Stomach (tissue), 9 donors: Measurements from ENCODE around the gene IL17REL. TPM values are rescaled to one million over a fixed set of nuclear protein-coding genes. Genes with fewer than 3 reads are reported as not detected.

ENCODE experiments used
- DNase-seq, 2 donors: peaks; one replicate each; pipeline versions ENCODE4 v3.0.0 to v3.0.0-alpha.2; 2013 to 2019
- H3K27ac ChIP-seq, 5 donors: fragments of 200-600 bp in 4 of 5; sonication (generic) in 4 of 5; one replicate each; pipeline ENCODE4 v1.5.1; 2013 to 2019; ENCODE audit warnings: mild to moderate bottlenecking in 1 of 5, moderate library complexity in 1 of 5
- H3K27me3 ChIP-seq, 3 donors: fragments of 200-600 bp; sonication (generic); one replicate each; pipeline ENCODE4 v1.5.1; 2017 to 2019; ENCODE audit warnings: mixed run types in 1 of 3
- H3K36me3 ChIP-seq, 4 donors: fragments of 200-600 bp; sonication (generic); 1 replicate in 3 of 4; 2 replicates in 1 of 4; pipeline ENCODE4 v1.5.1; 2016 to 2019
- H3K4me1 ChIP-seq, 4 donors: fragments of 200-600 bp; sonication (generic); one replicate each; pipeline ENCODE4 v1.5.1; 2016 to 2019
- H3K4me3 ChIP-seq, 4 donors: fragments of 200-600 bp; sonication (generic) in 3 of 4; one replicate each; pipeline ENCODE4 v1.5.1; 2016 to 2019; ENCODE audit warnings: mild to moderate bottlenecking in 1 of 4
- H3K9me3 ChIP-seq, 4 donors: fragments of 200-600 bp; sonication (generic); one replicate each; pipeline ENCODE4 v1.5.1; 2016 to 2019
- EP300 ChIP-seq: sonication (generic); formaldehyde crosslinking; IDR thresholded peaks from one replicate; pipeline ENCODE4 v1.6.1; 2017; ENCODE audit warnings: antibody characterized with exemption
- POLR2A ChIP-seq, 4 donors: fragments of 450-650 bp; IDR thresholded peaks; one replicate each; pipeline ENCODE4 v1.6.1; 2016; ENCODE audit warnings: antibody characterized with exemption in 4 of 4, control low read depth in 2 of 4, mild to moderate bottlenecking in 1 of 4, moderate library complexity in 1 of 4
- POLR2AphosphoS5 ChIP-seq, 3 donors: sonication (generic); formaldehyde crosslinking; IDR thresholded peaks; one replicate each; pipeline ENCODE4 v1.6.1; 2016; ENCODE audit warnings: antibody characterized with exemption in 3 of 3
- WGBS, 5 donors: extraction: QIAGEN DNeasy Blood & Tissue Kit in 3 of 5; methylation state at CpG; one replicate each; pipeline versions ENCODE4 v1.1.5 to v1.1.7; 2013 to 2018; 5-methylcytosine and 5-hydroxymethylcytosine counted together
- intact Hi-C: fragments of 100-400 bp; cut with DNase I; formaldehyde crosslinking; loops from one replicate; pipeline ENCODE4 v1.15.1; 2023; ENCODE audit warnings: low total_unique reads
- polyA plus RNA-seq, 3 donors: library from polyadenylated mRNA; stranded (reverse); fragments of 200-250 nt; gene quantifications; one replicate each; pipeline ENCODE4 v1.2.3, GENCODE V29; 2013
- total RNA-seq, 5 donors: library from RNA; depleted of rRNA; stranded (reverse); fragments of >200 nt; gene quantifications; one replicate each; pipeline versions ENCODE4 v1.1.0 to v1.2.3, GENCODE V29; 2014 to 2016
- TF ChIP-seq, protein P1 (sequence below), 7 experiments: fragments of 450-650 bp in 4 of 7; fragments of 200-600 bp in 3 of 7; sonication (generic) in 3 of 7; IDR thresholded peaks; one replicate each; pipeline ENCODE4 v1.5.1; 2016 to 2019; ENCODE audit warnings: antibody characterized with exemption in 7 of 7, control low read depth in 2 of 7, mild to moderate bottlenecking in 1 of 7
- donor health status: healthy with polysubstance abuse.
- donor health status: Bipolar disorder and iron deficiency.
- donor health status: healthy.

Gene IL17REL
- total and polyA plus RNA-seq, 8 donors = 0.03 to 1.2 (median 0.89) TPM; not detected in 4

DNA sequence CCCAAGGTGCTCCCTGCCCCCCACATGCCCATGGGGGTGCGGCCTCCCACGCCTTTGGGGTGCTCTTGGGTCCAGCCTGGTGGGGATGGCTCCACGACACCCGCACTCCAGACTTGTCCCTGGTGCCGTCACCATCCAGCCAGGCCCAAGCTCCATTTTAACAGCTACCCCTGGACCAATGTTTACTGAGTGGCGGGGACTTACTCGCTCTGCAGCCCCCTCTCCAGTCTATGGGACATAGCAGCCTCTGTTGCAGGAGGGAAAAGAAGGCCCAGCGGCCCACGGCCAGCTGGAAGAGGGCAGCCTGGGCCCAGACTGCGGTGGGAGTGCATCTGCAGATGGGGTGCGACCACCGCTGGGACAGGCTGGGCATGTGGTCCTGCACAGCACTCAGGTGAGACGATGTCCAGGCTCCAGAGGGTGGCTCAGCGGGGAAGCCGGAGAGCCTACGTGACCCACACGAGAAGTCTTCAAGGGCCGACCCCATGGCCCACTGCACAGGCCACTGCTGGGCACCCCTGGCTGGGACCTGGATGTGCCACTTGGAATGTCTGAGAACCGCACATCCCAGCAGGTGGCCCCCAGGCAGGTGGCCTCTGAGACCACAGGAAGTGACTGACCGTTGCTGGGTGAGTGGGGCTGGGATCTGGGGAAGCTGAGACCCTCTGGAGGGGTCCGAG, 18.1 kb downstream of the IL17REL start:
- no peak overlapping the region for H3K27ac ChIP-seq
- H3K36me3 ChIP-seq = no peaks in the 10 kb centered on the region
- peaks cover 4 to 26% (median 23%) of the 10 kb centered on the region in 4 donors for H3K9me3 ChIP-seq
- TF ChIP-seq EP300 (no peak), POLR2A (IDR thresholded peaks at IDR 0.05) (no peak), POLR2AphosphoS5 (IDR thresholded peaks at IDR 0.05) (no peak)
- TF ChIP-seq, protein P1, sequence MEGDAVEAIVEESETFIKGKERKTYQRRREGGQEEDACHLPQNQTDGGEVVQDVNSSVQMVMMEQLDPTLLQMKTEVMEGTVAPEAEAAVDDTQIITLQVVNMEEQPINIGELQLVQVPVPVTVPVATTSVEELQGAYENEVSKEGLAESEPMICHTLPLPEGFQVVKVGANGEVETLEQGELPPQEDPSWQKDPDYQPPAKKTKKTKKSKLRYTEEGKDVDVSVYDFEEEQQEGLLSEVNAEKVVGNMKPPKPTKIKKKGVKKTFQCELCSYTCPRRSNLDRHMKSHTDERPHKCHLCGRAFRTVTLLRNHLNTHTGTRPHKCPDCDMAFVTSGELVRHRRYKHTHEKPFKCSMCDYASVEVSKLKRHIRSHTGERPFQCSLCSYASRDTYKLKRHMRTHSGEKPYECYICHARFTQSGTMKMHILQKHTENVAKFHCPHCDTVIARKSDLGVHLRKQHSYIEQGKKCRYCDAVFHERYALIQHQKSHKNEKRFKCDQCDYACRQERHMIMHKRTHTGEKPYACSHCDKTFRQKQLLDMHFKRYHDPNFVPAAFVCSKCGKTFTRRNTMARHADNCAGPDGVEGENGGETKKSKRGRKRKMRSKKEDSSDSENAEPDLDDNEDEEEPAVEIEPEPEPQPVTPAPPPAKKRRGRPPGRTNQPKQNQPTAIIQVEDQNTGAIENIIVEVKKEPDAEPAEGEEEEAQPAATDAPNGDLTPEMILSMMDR (IDR thresholded peaks at IDR 0.05) = no peak
- H3K4me3 ChIP-seq = no peak overlapping the region
- intact Hi-C loops = no loop called here
- H3K27me3 ChIP-seq = peaks cover 0 to 24% (median 4%) of the 10 kb centered on the region in 3 donors
- H3K4me1 ChIP-seq = peaks cover 8 to 40% (median 27%) of the 10 kb centered on the region in 4 donors
- WGBS, 5 donors = 90 to 98% (median 94%) methylated on average over 15 to 21 of the region's 21 CpGs
- DNase-seq = peak in 1 of 2 donors; percentile 24

DNA sequence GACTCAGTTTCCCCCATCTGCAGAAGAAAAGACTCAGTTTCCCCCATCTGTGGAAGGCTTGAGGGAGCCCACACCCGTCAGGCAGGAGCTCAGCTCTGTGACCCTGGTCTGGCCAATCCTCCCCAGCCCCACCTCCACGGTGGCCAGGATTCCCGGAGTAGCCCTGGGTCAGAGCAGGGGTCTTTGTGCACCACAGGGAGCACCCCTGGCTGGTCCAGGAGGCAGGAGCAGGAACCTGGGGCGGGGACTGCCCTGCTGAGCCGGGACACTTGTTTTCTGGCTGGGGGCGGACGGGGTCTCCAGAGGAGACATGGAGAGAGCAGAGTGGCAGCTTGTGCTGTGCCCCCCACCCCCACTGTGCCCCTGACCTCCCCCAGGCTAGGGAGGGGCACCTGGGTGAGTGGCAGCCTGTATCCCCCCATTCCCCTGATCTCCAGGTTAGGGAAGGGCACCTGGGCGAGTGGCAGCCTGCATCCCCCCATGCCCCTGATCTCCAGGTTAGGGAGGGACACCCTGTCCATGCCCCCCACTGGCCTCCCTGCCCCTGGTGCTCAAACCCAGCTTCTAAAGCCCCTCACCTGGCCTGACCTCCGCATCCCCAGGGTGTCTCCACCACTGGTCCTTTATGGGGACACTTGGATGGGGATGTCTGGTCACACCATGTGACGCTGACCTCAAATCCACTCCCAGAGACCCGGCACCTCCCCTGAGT, 18.8 kb downstream of the IL17REL start:
- intact Hi-C loops = no loop called here
- Histone ChIP-seq H3K27ac (no peak overlapping the region), H3K4me1 (peaks cover 8 to 34% (median 23%) of the 10 kb centered on the region in 4 donors), H3K36me3 (no peaks in the 10 kb centered on the region), H3K27me3 (peaks cover 0 to 17% (median 0%) of the 10 kb centered on the region in 3 donors), H3K9me3 (peaks cover 4 to 26% (median 23%) of the 10 kb centered on the region in 4 donors), H3K4me3 (no peak overlapping the region)
- TF ChIP-seq, protein P1 (IDR thresholded peaks at IDR 0.05) = peak in 1 of 7 experiments; percentile 5
- TF ChIP-seq EP300 (no peak), POLR2AphosphoS5 (IDR thresholded peaks at IDR 0.05) (no peak), POLR2A (IDR thresholded peaks at IDR 0.05) (no peak)
- WGBS, 5 donors = 38 to 74% (median 67%) methylated on average over 3 to 11 of the region's 11 CpGs
- peak in 1 of 2 donors; percentile 18 for DNase-seq

DNA sequence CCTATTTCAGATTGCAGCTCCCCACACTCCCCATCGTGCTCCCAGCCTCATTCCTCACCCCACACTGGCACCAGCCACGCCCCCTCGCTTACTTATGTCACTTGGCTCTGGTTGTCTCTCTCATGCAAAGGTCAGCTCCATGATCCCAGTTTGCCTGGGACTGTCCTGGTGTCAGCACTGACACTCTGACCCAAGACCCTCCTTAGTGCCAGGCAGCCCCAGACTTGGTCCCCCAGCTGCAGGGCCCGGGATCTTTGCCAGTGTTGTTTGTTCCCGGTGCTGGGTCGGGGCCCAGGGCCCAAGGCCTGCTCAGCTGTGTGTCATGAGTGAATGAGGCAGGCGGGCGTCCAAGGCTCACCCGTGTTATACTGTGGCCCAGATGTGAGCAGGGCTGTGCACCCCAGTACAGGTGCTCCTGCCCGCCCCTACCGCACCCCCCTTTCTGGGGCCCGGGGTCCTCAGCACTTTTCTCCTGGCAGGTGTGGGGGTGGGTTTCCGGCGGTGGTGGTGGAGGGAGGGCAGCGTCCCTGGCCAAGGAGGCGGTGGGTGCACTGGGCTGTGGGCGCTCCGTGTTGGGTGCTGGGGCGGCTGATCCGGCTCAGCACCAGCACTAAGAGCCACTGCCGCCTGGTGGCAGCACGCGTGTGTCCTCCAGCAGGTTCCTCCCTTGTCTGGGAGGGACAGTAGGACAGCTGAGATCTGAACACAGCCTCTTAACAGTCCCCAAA, 19.5 kb downstream of the IL17REL start:
- peaks cover 8 to 34% (median 23%) of the 10 kb centered on the region in 4 donors for H3K4me1 ChIP-seq
- H3K27me3 ChIP-seq = peaks cover 0 to 9% (median 0%) of the 10 kb centered on the region in 3 donors
- H3K36me3 ChIP-seq = no peaks in the 10 kb centered on the region
- intact Hi-C loops = no loop called here
- no peak overlapping the region for H3K4me3 ChIP-seq
- no peak overlapping the region for H3K27ac ChIP-seq
- peak; percentile 80 to 81 for DNase-seq
- peaks cover 4 to 26% (median 23%) of the 10 kb centered on the region in 4 donors for H3K9me3 ChIP-seq
- WGBS, 5 donors = 21 to 25% (median 22%) methylated on average over 14 to 23 of the region's 23 CpGs
- TF ChIP-seq POLR2AphosphoS5 (IDR thresholded peaks at IDR 0.05) = peak in 1 of 3 donors; percentile 40
- TF ChIP-seq, protein P1 (IDR thresholded peaks at IDR 0.05) = peak in 5 of 7 experiments; percentile 49 to 78 (median 67)
- TF ChIP-seq POLR2A (IDR thresholded peaks at IDR 0.05) = no peak

DNA sequence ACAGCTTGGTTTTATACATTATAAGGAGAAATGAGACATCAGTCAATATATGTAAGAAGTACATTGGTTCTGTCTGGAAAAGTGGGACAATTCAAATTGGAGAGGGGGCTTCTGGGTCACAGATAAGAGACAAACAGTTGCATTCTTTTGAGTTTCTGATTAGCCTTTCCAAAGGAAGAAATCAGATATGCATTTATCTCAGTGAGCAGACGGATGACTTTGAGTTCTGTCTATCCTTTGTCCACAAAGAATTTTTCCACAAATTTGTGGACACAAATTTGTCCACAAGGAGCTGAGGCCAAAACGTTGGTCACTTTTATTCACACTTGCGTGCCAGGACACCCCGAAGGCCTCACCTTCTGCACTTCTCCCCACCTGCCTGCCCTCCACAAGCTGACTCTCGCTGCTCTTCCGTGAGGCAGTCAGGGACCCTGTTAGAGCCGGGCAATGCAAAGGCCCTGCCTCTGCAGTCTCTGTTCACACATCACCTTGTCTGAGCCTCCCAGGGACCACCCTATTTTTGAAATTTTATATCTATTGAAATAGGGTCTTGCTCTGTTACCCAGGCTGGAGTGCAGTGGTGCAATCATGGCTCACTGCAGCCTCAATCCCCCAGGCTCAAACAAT, 20.5 kb downstream of the IL17REL start:
- intact Hi-C loops = no loop called here
- H3K4me1 ChIP-seq = peaks cover 8 to 25% (median 17%) of the 10 kb centered on the region in 4 donors
- H3K9me3 ChIP-seq = peaks cover 4 to 26% (median 23%) of the 10 kb centered on the region in 4 donors
- TF ChIP-seq, protein P1 (IDR thresholded peaks at IDR 0.05) = no peak
- TF ChIP-seq POLR2A (IDR thresholded peaks at IDR 0.05) = no peak
- TF ChIP-seq EP300 = no peak
- TF ChIP-seq POLR2AphosphoS5 (IDR thresholded peaks at IDR 0.05) = no peak
- H3K27me3 ChIP-seq = no peaks in the 10 kb centered on the region
- H3K4me3 ChIP-seq = no peak overlapping the region
- no peak overlapping the region for H3K27ac ChIP-seq
- WGBS, 5 donors = 80 to 89% (median 87%) methylated on average over 7 of the region's 7 CpGs
- DNase-seq = peak in 1 of 2 donors; percentile 10
- H3K36me3 ChIP-seq = no peaks in the 10 kb centered on the region
